HTR-8/SVneo (cell line): ENCODE measurements around the gene HMG20B.
A peak's percentile ranks its signal among the peaks of the same experiment; 100 is the strongest.

Experiments used
- DNase-seq: peaks from one replicate; pipeline ENCODE4 v3.0.0; 2011; ENCODE audit warnings: low spot score, mixed read lengths; ENCODE audit not compliant: insufficient read length
- FAIRE-seq: peaks from 2 replicates; lab custom pipeline; 2011; peaks lifted over from hg19 to GRCh38; lab: Jason Lieb, UNC

Gene HMG20B

GRCh38 chr19:3604227-3604986, 31.7 kb downstream of the HMG20B start:
- no peak for FAIRE-seq

DNA sequence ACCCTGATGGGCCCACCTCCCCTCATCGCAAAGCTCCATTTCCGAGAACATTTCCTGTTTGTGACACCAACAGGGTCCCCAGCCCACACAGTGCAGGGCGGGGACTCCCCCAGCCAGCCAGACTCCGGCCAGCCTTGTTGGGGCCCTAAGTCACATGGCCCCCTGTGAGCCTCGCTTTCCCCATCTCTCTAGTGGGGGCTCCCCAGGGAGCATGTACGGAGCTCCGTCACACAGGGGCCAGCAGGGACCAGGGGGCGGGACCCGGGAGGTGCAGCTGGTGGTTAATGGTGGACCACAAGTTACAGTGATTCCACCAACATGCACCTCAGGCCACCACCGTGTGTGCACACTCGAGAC, 32.2 kb downstream of the HMG20B start:
- peak; percentile 9 for FAIRE-seq
- DNase-seq: no peak

More at GRCh38 chr19:3604227-3604986, 31.7 kb downstream of the HMG20B start:
- DNase-seq: no peak

DNA sequence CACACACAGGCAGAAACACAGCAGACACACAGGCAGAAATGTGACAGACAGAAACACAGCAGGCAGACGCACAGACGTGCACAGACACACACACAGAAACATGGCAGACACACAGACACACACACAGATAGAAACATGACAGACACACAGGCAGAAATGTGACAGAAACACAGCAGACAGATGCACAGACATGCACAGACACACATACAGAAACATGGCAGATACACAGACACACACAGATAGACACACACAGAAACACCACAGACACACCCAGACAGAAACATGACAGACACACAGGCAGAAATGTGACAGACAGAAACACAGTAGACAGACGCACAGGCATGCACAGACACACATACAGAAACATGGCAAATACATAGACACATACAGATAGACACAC, 32.6 kb downstream of the HMG20B start:
- FAIRE-seq: no peak
- no peak for DNase-seq

GRCh38 chr19:3605770-3606169, 33.0 kb downstream of the HMG20B start:
- FAIRE-seq: peak; percentile 20
- no peak for DNase-seq

DNA sequence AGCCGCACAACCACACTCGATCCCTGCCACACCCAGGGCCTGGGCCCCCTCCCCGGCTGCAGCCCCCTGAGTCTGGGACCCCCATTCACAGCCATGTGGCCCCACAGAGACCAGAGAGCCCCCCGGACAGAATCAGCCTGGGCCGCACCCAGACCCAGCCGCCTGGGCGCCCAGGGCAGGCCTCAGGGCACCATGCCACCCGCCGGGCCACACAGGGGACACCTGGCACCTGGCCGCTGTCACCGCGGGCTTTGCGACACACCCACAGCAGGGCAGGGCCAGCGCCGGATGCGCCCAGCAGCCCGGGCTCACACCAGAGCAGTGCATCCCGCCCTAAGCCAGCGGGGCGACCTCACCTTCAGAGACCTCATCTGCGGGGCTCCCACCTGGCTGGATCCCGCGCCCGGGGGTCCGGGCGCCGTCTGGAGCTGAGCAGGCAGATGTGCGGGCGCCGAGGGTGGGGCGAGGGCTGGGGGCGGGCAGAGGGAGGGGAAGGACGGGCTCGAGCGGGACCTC, 33.5 kb downstream of the HMG20B start:
- no peak for FAIRE-seq

DNA sequence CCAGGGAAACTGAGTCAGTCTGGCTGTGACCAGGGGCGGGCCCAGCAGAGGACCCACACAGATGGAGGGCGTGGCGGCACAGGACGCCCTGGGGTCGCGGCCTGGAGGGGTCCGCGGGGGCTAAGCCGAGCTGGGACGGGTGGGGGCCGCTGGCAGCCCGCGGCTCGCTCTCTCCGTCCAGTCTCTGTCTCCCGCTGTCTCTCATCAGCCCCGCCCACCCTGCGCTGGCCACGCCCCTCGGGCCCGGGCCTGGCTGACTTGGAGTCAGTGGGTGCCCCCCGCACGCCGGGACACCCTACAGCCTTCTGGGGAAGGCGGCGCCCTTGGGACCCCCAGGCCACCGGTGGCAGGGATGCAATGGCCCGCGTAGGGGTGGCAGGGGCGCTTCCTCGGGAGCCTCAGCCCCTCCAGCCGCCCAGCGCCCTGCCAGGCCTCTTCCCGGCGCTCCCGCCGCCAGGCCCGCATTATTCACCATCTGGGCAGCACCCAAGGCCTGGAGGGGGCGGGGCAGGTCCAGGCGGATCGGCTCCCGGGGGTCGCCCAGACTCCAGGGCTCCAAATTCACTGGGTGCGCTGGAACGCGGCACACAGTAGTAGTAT, 34.0 kb downstream of the HMG20B start, which contains the start of gene TBXA2R:
Gene TBXA2R (minus strand): TSS at position 186 of the 600 bp plus-strand sequence. CDS start 6,241 bp downstream, outside the sequence.
- DNase-seq (peak; percentile 88), FAIRE-seq (peak; percentile 33)

More for the DNA sequence above, 33.5 kb downstream of the HMG20B start:
- no peak for DNase-seq

DNA sequence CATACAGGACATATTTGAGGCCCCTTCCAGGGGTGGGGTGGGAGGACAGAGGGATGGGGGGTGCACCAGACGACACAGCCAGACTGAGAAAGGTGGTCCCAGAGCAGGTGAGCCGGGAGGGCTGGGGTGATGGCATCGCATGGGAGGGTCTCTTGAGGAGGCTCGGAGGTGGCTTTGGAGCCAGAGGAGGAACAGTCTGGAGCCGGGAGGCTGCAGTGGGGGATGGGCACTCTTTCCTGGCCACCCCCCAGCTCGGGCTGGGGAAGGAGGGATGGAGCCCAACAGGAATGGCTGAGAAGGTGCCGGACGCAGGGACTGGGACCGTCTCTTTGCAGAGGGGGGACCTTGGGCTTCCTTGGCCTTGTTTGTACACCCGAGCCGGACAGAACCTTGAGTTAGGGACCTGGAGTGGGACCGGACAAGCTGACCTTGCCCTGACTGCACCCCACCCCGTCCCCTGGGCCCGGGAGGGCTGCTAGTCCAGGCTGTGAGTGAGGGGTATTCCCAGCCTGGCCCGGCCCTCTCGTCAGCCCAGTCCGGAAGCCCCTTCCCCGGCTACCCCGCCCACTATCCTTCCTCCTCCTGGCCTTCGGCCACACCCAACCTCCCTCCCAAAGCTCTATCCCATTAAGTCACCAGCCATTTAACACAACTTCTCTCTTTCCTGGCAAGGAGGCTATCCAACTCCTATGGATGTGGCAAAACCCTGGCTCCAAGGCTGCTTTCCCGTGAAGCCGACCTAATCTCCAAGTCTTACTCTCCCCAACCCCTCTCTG, 34.7 kb downstream of the HMG20B start:
- no peak for FAIRE-seq
- DNase-seq: no peak

- FAIRE-seq: no peak
These were observed 35.4 kb downstream of the HMG20B start for GRCh38 chr19:3608079-3608641.

DNA sequence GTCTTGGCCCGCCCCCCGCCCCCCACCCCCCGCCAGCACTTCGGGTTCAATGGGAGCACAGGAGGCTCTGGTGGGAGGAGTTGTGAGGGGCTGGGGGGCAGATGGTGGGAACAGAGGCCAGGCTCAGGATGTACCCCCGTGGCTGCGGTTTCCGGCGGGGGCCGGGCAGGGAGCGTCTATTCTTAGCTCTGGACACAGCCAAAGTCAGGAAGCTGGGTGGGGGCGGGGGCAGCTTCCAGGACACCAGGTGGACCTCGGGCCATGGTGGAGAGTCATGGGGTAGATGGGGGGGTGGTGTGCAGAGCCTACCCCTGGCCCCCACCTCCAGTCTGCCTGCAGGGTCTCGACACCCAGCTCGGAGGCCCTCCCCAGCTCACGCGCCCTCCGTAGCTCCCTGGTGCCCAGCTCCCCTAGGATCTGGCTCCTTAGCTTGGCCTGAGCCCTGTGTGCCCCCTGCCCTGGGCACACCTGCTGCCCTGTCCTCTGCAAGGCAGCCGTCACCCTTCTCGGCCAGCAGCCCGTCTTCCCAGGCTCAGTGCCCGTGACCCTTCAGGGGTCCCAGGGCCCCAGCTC, 36.1 kb downstream of the HMG20B start:
- no peak for DNase-seq
- FAIRE-seq: no peak

More at GRCh38 chr19:3608079-3608641, 35.4 kb downstream of the HMG20B start:
- no peak for DNase-seq

GRCh38 chr19:3609779-3610719, 37.3 kb downstream of the HMG20B start:
- no peak for FAIRE-seq
- DNase-seq: no peak

GRCh38 chr19:3610745-3611717, 38.3 kb downstream of the HMG20B start:
- DNase-seq (no peak), FAIRE-seq (no peak)

- DNase-seq (no peak), FAIRE-seq (no peak)
These were observed 39.1 kb downstream of the HMG20B start for GRCh38 chr19:3611841-3612240.

- FAIRE-seq (no peak), DNase-seq (no peak)
These were observed 39.6 kb downstream of the HMG20B start for GRCh38 chr19:3612330-3612729.

- FAIRE-seq (no peak), DNase-seq (no peak)
These were observed 40.4 kb downstream of the HMG20B start for GRCh38 chr19:3612901-3613741.

- no peak for DNase-seq
- no peak for FAIRE-seq
These were observed 41.3 kb downstream of the HMG20B start for GRCh38 chr19:3613818-3614661.

- no peak for FAIRE-seq
- no peak for DNase-seq
These were observed 42.2 kb downstream of the HMG20B start for GRCh38 chr19:3614858-3615505.
